Mesangial cell (primary cell): ENCODE measurements around the gene HSD17B3. TPM values are rescaled to one million over a fixed set of nuclear protein-coding genes. Genes with fewer than 3 reads are reported as not detected.

ENCODE experiments used
- total RNA-seq: library from RNA; depleted of rRNA; stranded (reverse); fragments of >200 nt; gene quantifications from 2 replicates; pipeline ENCODE4 v1.2.3, GENCODE V29; 2015

HSD17B3 gene
- total RNA-seq, result 0.25 TPM in 1 of 2 replicates, not detected in the other

DNA sequence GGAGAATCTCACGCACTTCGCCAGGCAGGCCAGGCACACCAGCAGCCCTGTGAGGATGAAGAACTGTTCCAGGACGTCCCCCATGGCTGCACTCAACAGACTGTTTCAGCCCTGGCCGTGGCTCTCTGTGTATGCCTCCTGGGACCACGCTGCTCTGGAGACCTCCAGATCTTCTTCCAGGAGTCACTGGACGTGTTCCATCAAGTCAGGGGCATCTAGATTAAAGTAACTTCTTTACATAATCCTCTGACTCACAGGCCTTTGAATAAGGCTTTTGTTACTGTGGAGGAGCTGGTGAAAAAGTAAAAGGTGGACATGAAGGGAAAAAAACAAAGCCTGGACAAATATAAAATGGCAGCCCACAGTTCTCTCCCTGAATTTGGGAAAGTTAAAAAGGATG is at the start of gene HSD17B3:
Gene HSD17B3, minus strand, starts transcription at position 156 of the 400 bp plus-strand sequence. Its CDS starts 72 bp downstream, at position 84.

Other genes with a start within 250 kb of the HSD17B3 start
- 31.6 and 39.4 TPM in 2 replicates for gene SLC35D2, start 81.5 kb upstream of the HSD17B3 start, total RNA-seq
- 1.3 and 6.5 TPM in 2 replicates for gene ZNF367, start 116.2 kb upstream of the HSD17B3 start, total RNA-seq
- 12.9 and 22.3 TPM in 2 replicates for gene HABP4, start 148.0 kb upstream of the HSD17B3 start, total RNA-seq